GM18505 (cell line): Measurements from ENCODE around the gene SH3RF3.

ENCODE experiments used
- ATAC-seq: cut with Tn5 transposase; IDR thresholded peaks from one replicate; pipeline ENCODE4 v1.9.1; 2021; ENCODE audit not compliant: unreplicated experiment
- POLR2A ChIP-seq: IDR thresholded peaks from 4 replicates; pipeline ENCODE4 v1.6.1; 2011; ENCODE audit warnings: borderline replicate concordance; ENCODE audit not compliant: insufficient read depth, insufficient read length; ENCODE audit errors: extremely low read depth

The SH3RF3 gene

GRCh38 chr2:109373791-109374547 is 245.0 kb downstream of the SH3RF3 start:
- TF ChIP-seq POLR2A: no peak
- ATAC-seq: no peak

GRCh38 chr2:109374548-109375130 is 245.6 kb downstream of the SH3RF3 start:
- no peak for TF ChIP-seq POLR2A
- ATAC-seq: no peak

- no peak for TF ChIP-seq POLR2A
- no peak for ATAC-seq
Measured at GRCh38 chr2:109375131-109375561, 246.1 kb downstream of the SH3RF3 start.

GRCh38 chr2:109375656-109376055 is 246.7 kb downstream of the SH3RF3 start:
- TF ChIP-seq POLR2A: no peak
- ATAC-seq: no peak

GRCh38 chr2:109376115-109376514 is 247.1 kb downstream of the SH3RF3 start:
- ATAC-seq: no peak
- no peak for TF ChIP-seq POLR2A

- ATAC-seq: no peak
- no peak for TF ChIP-seq POLR2A
Measured at GRCh38 chr2:109376796-109377495, 247.9 kb downstream of the SH3RF3 start.

GRCh38 chr2:109377976-109378375 is 249.0 kb downstream of the SH3RF3 start:
- no peak for ATAC-seq
- TF ChIP-seq POLR2A: no peak

- no peak for ATAC-seq
- TF ChIP-seq POLR2A: no peak
Measured at GRCh38 chr2:109378682-109379081, 249.7 kb downstream of the SH3RF3 start.

- TF ChIP-seq POLR2A: no peak
- ATAC-seq: no peak
Measured at GRCh38 chr2:109379507-109379906, 250.5 kb downstream of the SH3RF3 start.

- ATAC-seq: no peak
- TF ChIP-seq POLR2A: no peak
Measured at GRCh38 chr2:109380502-109381326, 251.7 kb downstream of the SH3RF3 start.

GRCh38 chr2:109381327-109381820 is 252.4 kb downstream of the SH3RF3 start:
- ATAC-seq: no peak
- TF ChIP-seq POLR2A: no peak

- ATAC-seq: no peak
- no peak for TF ChIP-seq POLR2A
Measured at GRCh38 chr2:109382226-109382895, 253.4 kb downstream of the SH3RF3 start.
